H1 (cell line): ENCODE measurements around the gene TARP.

Experiments
- HDAC2 ChIP-seq, 2 experiments: fragments of 300-600 bp in 1 of 2; sonication (generic) in 1 of 2; IDR thresholded peaks; 2 replicates each; pipeline ENCODE4 v1.6.1; 2011 to 2012; ENCODE audit warnings: low read depth in 2 of 2, low read length in 2 of 2, mild to moderate bottlenecking in 2 of 2, moderate library complexity in 2 of 2, borderline replicate concordance in 1 of 2, inconsistent platforms in 1 of 2
- RXRA ChIP-seq: IDR thresholded peaks from 2 replicates; pipeline ENCODE4 v1.6.1; 2011; ENCODE audit warnings: low read depth, mild to moderate bottlenecking, low read length, moderate library complexity; ENCODE audit not compliant: insufficient read depth
- SIN3A ChIP-seq, 2 experiments: IDR thresholded peaks in 1 of 2; conservative IDR thresholded peaks in 1 of 2; 2 replicates each; pipeline ENCODE4 v1.6.1; 2011 to 2012; ENCODE audit warnings: low read length in 2 of 2, improper control_type of control experiment in 1 of 2, low read depth in 1 of 2, mild to moderate bottlenecking in 1 of 2
- SRF ChIP-seq: IDR thresholded peaks from 2 replicates; pipeline ENCODE4 v1.6.1; 2011; ENCODE audit warnings: mild to moderate bottlenecking, low read depth, low read length, moderate library complexity

The TARP gene

GRCh38 chr7:38323156-38323555 lies 49.7 kb upstream of the TARP start (continued):
- TF ChIP-seq SIN3A (conservative IDR thresholded peaks at IDR 0.05 in 1 of 2, IDR thresholded peaks at IDR 0.05 in 1 of 2; ENCODE audit: low read depth in 1 of 2, low read length in 2 of 2) (no peak), HDAC2 (IDR thresholded peaks at IDR 0.05; ENCODE audit: borderline replicate concordance in 1 of 2, low read depth in 2 of 2, low read length in 2 of 2) (no peak), RXRA (no peak), SRF (no peak)
